ENCODE data around the gene AHRR.
"Not testable (repeated sequence)": the region's sequence is repeated elsewhere in the genome, so short reads cannot be mapped to it uniquely, and the experiment has no call there.

AHRR gene

GRCh38 chr5:485113-485945 is 163.8 kb downstream of the AHRR start:
- no peaks in the 10 kb centered on the region for H3K36me3 ChIP-seq (ENCODE audit: control insufficient read depth in 2 of 2, insufficient read depth in 2 of 2, low read length in 2 of 2)
- no peaks in the 10 kb centered on the region for H3K9me3 ChIP-seq (ENCODE audit: control insufficient read depth in 2 of 2, low read length in 2 of 2)
- H3K27me3 ChIP-seq (ENCODE audit: control insufficient read depth in 1 of 2, insufficient read depth in 2 of 2, low read length in 2 of 2), result peaks cover 16 to 25% of the 10 kb centered on the region in 2 donors
- H3K4me3 ChIP-seq (ENCODE audit: low read length in 2 of 2), result no peak overlapping the region
- H3K4me1 ChIP-seq (ENCODE audit: control insufficient read depth, insufficient read depth, low read length), result no peaks in the 10 kb centered on the region
- no peak overlapping the region for H3K9ac ChIP-seq (ENCODE audit: low read length in 2 of 2)
- no peak overlapping the region for H3K27ac ChIP-seq (ENCODE audit: low read length)

- Histone ChIP-seq H3K36me3 (ENCODE audit: control insufficient read depth in 2 of 2, insufficient read depth in 2 of 2, low read length in 2 of 2) (no peaks in the 10 kb centered on the region), H3K4me3 (ENCODE audit: low read length in 2 of 2) (no peak overlapping the region), H3K27me3 (ENCODE audit: control insufficient read depth in 1 of 2, insufficient read depth in 2 of 2, low read length in 2 of 2) (peaks cover 12 to 19% of the 10 kb centered on the region in 2 donors), H3K27ac (ENCODE audit: low read length) (no peak overlapping the region), H3K4me1 (ENCODE audit: control insufficient read depth, insufficient read depth, low read length) (no peaks in the 10 kb centered on the region), H3K9ac (ENCODE audit: low read length in 2 of 2) (no peak overlapping the region), H3K9me3 (ENCODE audit: control insufficient read depth in 2 of 2, low read length in 2 of 2) (no peaks in the 10 kb centered on the region)
These were observed 164.5 kb downstream of the AHRR start for GRCh38 chr5:485946-486491.

DNA sequence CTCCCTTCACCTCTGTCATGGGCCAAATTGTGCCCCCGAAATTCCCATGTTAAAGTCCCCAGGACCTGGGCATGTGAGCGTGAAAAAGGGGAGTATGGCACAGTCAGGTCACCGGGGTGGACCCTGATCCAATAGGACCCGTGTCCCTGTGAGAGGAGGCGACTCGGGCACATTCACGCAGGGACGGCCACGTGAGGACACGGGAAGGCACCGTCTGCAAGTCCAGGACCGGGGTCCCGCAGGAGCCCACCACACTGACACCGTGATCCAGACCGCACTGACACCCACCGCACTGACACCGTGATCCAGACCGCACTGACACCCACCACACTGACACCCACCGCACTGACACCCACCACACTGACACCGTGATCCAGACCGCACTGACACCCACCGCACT is 165.1 kb downstream of the AHRR start:
- peaks cover 12 to 14% of the 10 kb centered on the region in 2 donors for H3K27me3 ChIP-seq (ENCODE audit: control insufficient read depth in 1 of 2, insufficient read depth in 2 of 2, low read length in 2 of 2)
- not testable (repeated sequence) for H3K4me3 ChIP-seq (ENCODE audit: low read length in 2 of 2); H3K9ac ChIP-seq (ENCODE audit: low read length in 2 of 2); H3K4me1 ChIP-seq (ENCODE audit: control insufficient read depth, insufficient read depth, low read length); H3K27ac ChIP-seq (ENCODE audit: low read length); H3K9me3 ChIP-seq (ENCODE audit: control insufficient read depth in 2 of 2, low read length in 2 of 2); H3K36me3 ChIP-seq (ENCODE audit: control insufficient read depth in 2 of 2, insufficient read depth in 2 of 2, low read length in 2 of 2)

Data from stomach smooth muscle (tissue), 2 donors.